Breast epithelium (tissue), 4 donors: ENCODE data around the gene SPACA5B. TPM values are rescaled to one million over a fixed set of nuclear protein-coding genes. Genes with fewer than 3 reads are reported as not detected.
"Not testable (repeated sequence)": the region's sequence is repeated elsewhere in the genome, so short reads cannot be mapped to it uniquely, and the experiment has no call there.

Experiments used
- DNase-seq, 2 donors: peaks; one replicate each; pipeline ENCODE4 v3.0.0-alpha.2; 2019; ENCODE audit warnings: low spot score in 2 of 2
- H3K27ac ChIP-seq, 2 donors: fragments of 200-600 bp; sonication (generic) in 1 of 2; one replicate each; pipeline ENCODE4 v1.5.1; 2016 to 2019; ENCODE audit warnings: mild to moderate bottlenecking in 1 of 2
- H3K27me3 ChIP-seq, 2 donors: fragments of 200-600 bp; sonication (generic) in 1 of 2; one replicate each; pipeline versions ENCODE4 v1.5.1 to v1.6.0; 2017 to 2019; ENCODE audit warnings: control low read depth in 1 of 2, mild to moderate bottlenecking in 1 of 2
- H3K36me3 ChIP-seq: fragments of 200-600 bp; one replicate; pipeline ENCODE4 v1.5.1; 2019
- H3K4me1 ChIP-seq, 2 donors: fragments of 200-600 bp; sonication (generic); one replicate each; pipeline ENCODE4 v1.5.1; 2016 to 2019; ENCODE audit warnings: control low read depth in 1 of 2
- H3K4me3 ChIP-seq, 3 donors: fragments of 200-600 bp; sonication (generic); 1 replicate in 2 of 3; 2 replicates in 1 of 3; pipeline ENCODE4 v1.5.1; 2016 to 2019; ENCODE audit warnings: mild to moderate bottlenecking in 3 of 3, moderate library complexity in 2 of 3
- H3K9me3 ChIP-seq, 2 donors: fragments of 200-600 bp; sonication (generic) in 1 of 2; one replicate each; pipeline ENCODE4 v1.5.1; 2016 to 2019; ENCODE audit warnings: control low read depth in 1 of 2
- POLR2A ChIP-seq: fragments of 450-650 bp; IDR thresholded peaks from one replicate; pipeline ENCODE4 v1.6.1; 2016; ENCODE audit warnings: antibody characterized with exemption, mild to moderate bottlenecking, moderate library complexity
- POLR2AphosphoS5 ChIP-seq, 3 donors: sonication (generic); formaldehyde crosslinking; IDR thresholded peaks; one replicate each; pipeline ENCODE4 v1.6.1; 2017; ENCODE audit warnings: antibody characterized with exemption in 3 of 3
- intact Hi-C: fragments of 100-400 bp; cut with DNase I; formaldehyde crosslinking; loops from one replicate; pipeline ENCODE4 v1.15.1; 2023; ENCODE audit warnings: low total_unique reads
- total RNA-seq, 3 donors: library from RNA; depleted of rRNA; stranded (reverse); fragments of >200 nt; gene quantifications; one replicate each; pipeline ENCODE4 v1.1.0, GENCODE V29; 2016
- TF ChIP-seq, protein P1 (sequence below), 3 donors: fragments of 450-650 bp; IDR thresholded peaks; one replicate each; pipeline ENCODE4 v1.5.1; 2016 to 2017; ENCODE audit warnings: antibody characterized with exemption in 3 of 3, mild to moderate bottlenecking in 3 of 3, moderate library complexity in 3 of 3

Gene SPACA5B
- total RNA-seq, result not detected

DNA sequence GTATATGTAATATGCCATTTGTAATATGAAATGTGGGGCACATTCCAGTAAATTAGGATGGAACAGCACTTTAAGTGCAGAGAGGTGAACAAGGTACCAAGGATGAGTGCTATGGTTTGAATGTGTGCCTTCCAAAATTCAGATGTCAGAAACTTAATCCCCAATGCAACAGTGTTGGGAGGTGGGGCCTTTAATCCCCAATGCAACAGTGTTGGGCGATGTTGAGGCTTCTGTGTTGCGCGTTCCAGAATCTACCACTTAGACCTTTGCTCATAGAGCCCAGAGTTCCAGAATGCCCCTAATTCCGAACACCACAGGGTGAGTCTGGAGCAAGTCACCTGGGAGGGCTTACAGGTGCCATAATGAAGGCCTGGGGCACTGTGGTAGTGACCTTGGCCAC is at the start of gene SPACA5B:
Gene SPACA5B, plus strand, starts transcription at position 301 of the 400 bp plus-strand sequence. Its CDS starts 62 bp downstream, at position 363.
- H3K36me3 ChIP-seq, H3K27me3 ChIP-seq, intact Hi-C loops, H3K4me3 ChIP-seq, H3K4me1 ChIP-seq, H3K9me3 ChIP-seq, DNase-seq, H3K27ac ChIP-seq: not testable (repeated sequence)

GRCh38 chrX:48083212-48083611 is 47.2 kb upstream of the SPACA5B start:
- Histone ChIP-seq H3K36me3 (no peaks in the 10 kb centered on the region), H3K9me3 (no peaks in the 10 kb centered on the region), H3K4me3 (no peak overlapping the region), H3K27me3 (peaks cover 0 to 32% of the 10 kb centered on the region in 2 donors), H3K27ac (peak overlapping the region in 1 of 2 donors; percentile 0), H3K4me1 (no peaks in the 10 kb centered on the region)
- TF ChIP-seq, protein P1, sequence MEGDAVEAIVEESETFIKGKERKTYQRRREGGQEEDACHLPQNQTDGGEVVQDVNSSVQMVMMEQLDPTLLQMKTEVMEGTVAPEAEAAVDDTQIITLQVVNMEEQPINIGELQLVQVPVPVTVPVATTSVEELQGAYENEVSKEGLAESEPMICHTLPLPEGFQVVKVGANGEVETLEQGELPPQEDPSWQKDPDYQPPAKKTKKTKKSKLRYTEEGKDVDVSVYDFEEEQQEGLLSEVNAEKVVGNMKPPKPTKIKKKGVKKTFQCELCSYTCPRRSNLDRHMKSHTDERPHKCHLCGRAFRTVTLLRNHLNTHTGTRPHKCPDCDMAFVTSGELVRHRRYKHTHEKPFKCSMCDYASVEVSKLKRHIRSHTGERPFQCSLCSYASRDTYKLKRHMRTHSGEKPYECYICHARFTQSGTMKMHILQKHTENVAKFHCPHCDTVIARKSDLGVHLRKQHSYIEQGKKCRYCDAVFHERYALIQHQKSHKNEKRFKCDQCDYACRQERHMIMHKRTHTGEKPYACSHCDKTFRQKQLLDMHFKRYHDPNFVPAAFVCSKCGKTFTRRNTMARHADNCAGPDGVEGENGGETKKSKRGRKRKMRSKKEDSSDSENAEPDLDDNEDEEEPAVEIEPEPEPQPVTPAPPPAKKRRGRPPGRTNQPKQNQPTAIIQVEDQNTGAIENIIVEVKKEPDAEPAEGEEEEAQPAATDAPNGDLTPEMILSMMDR (IDR thresholded peaks at IDR 0.05), result peak in 2 of 3 donors; percentile 49 to 52
- TF ChIP-seq POLR2A, result no peak
- intact Hi-C loops, result no loop called here
- DNase-seq, result peak in 1 of 2 donors; percentile 27

DNA sequence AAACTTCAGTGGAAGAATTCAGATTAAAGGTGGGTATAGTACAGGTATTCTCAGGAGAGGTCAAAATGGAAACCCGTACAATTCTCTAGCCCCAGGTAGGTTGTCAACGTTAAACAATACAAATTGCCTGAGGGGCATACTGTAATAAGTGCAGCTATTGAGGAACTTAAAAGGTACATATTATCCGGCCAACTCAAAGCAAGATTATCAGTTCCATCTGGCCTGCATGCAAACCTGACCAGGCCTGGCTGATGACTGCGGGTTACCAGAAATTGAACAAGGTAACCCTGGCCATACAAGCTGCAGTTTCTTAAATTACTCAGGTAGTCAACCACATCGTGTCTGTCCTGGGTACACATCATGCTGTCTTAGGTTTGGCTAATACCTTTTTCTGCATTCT is 46.7 kb upstream of the SPACA5B start:
- no peak overlapping the region for H3K4me3 ChIP-seq
- H3K27ac ChIP-seq, result peak overlapping the region in 1 of 2 donors; percentile 0
- H3K27me3 ChIP-seq, result peaks cover 0 to 32% of the 10 kb centered on the region in 2 donors
- intact Hi-C loops, result no loop called here
- no peaks in the 10 kb centered on the region for H3K4me1 ChIP-seq
- TF ChIP-seq, protein P1 (IDR thresholded peaks at IDR 0.05), result no peak
- TF ChIP-seq POLR2AphosphoS5 (IDR thresholded peaks at IDR 0.05), result no peak
- no peak for DNase-seq
- no peaks in the 10 kb centered on the region for H3K36me3 ChIP-seq
- no peaks in the 10 kb centered on the region for H3K9me3 ChIP-seq

DNA sequence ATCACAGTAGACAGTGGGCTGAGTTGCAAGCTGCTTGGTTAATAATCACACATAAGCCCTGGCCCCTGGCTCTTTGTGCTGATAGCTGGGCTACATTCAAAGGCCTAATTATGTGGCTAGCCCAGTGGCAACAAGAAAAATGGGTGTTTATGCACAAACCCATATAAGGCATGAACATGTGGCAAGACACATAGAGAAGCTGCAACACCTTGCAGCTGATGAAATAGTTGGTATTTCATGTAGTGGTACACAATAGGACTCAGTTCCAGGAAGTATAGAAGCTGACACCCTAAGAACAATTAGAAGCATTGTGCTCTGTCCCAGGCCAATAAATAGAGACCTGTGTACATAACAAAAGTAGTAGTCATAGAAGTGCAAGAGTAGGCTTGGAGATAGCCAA is 44.3 kb upstream of the SPACA5B start:
- intact Hi-C loops, result no loop called here
- H3K4me1 ChIP-seq, result no peaks in the 10 kb centered on the region
- H3K9me3 ChIP-seq, result no peaks in the 10 kb centered on the region
- peaks cover 0 to 36% of the 10 kb centered on the region in 2 donors for H3K27me3 ChIP-seq
- peak overlapping the region; percentile 19 to 74 for H3K27ac ChIP-seq
- DNase-seq, result no peak
- TF ChIP-seq, protein P1 (IDR thresholded peaks at IDR 0.05), result no peak
- TF ChIP-seq POLR2AphosphoS5 (IDR thresholded peaks at IDR 0.05) (no peak), POLR2A (no peak)
- H3K4me3 ChIP-seq, result no peak overlapping the region
- no peaks in the 10 kb centered on the region for H3K36me3 ChIP-seq

DNA sequence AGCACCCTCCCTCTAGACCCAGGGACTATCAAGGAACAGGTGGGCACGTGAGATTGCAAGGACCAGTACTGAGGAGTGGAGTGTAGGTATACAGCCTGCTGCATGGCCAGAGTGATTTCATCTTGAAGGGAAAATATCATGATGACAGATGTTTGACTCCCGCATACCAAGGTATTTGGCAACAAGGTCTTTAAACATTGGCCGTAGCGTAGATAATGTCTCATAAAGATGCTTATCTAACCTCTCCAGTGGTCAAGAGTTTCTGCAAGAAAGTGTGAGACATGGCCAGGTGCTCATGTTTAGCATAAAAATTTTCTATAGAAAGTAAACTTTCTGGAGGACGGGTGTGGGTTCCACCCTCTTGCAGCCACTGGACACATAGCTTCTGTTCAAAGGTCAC is 40.3 kb upstream of the SPACA5B start:
- Histone ChIP-seq H3K36me3 (no peaks in the 10 kb centered on the region), H3K4me1 (no peaks in the 10 kb centered on the region), H3K27me3 (peaks cover 0 to 42% of the 10 kb centered on the region in 2 donors), H3K4me3 (no peak overlapping the region), H3K27ac (no peak overlapping the region), H3K9me3 (no peaks in the 10 kb centered on the region)
- TF ChIP-seq POLR2AphosphoS5 (IDR thresholded peaks at IDR 0.05) (no peak), POLR2A (no peak)
- TF ChIP-seq, protein P1 (IDR thresholded peaks at IDR 0.05), result no peak
- no peak for DNase-seq
- intact Hi-C loops, result no loop called here

GRCh38 chrX:48092558-48092957 is 37.9 kb upstream of the SPACA5B start:
- H3K9me3 ChIP-seq, DNase-seq, H3K4me3 ChIP-seq, H3K36me3 ChIP-seq, intact Hi-C loops, H3K27ac ChIP-seq, H3K4me1 ChIP-seq: not testable (repeated sequence)
- peaks cover 0 to 47% of the 10 kb centered on the region in 2 donors for H3K27me3 ChIP-seq
